ENCODE results near the gene SERPINB10.

The SERPINB10 gene

GRCh38 chr18:63878925-63879324 lies 28.8 kb upstream of the SERPINB10 start:
- Histone ChIP-seq H3K36me3 (ENCODE audit: control insufficient read depth, insufficient read depth, low read length) (no peaks in the 10 kb centered on the region), H3K4me3 (replicated peaks; ENCODE audit: low read depth, low read length) (no peak overlapping the region), H3K27me3 (replicated peaks; ENCODE audit: control insufficient read depth, insufficient read depth, low read length) (no peaks in the 10 kb centered on the region)
- TF ChIP-seq CTCF (IDR thresholded peaks at IDR 0.05; ENCODE audit: insufficient read depth, low read length, poor library complexity, severe bottlenecking), result no peak
- no peak for DNase-seq (ENCODE audit: extremely low read depth, insufficient read length)

GRCh38 chr18:63879709-63880108 lies 28.0 kb upstream of the SERPINB10 start:
- Histone ChIP-seq H3K27me3 (replicated peaks; ENCODE audit: control insufficient read depth, insufficient read depth, low read length) (no peaks in the 10 kb centered on the region), H3K36me3 (ENCODE audit: control insufficient read depth, insufficient read depth, low read length) (no peaks in the 10 kb centered on the region), H3K4me3 (replicated peaks; ENCODE audit: low read depth, low read length) (no peak overlapping the region)
- no peak for TF ChIP-seq CTCF (IDR thresholded peaks at IDR 0.05; ENCODE audit: insufficient read depth, low read length, poor library complexity, severe bottlenecking)
- DNase-seq (ENCODE audit: extremely low read depth, insufficient read length), result no peak

GRCh38 chr18:63881851-63882250 lies 25.9 kb upstream of the SERPINB10 start:
- TF ChIP-seq CTCF (IDR thresholded peaks at IDR 0.05; ENCODE audit: insufficient read depth, low read length, poor library complexity, severe bottlenecking), result no peak
- H3K4me3 ChIP-seq (replicated peaks; ENCODE audit: low read depth, low read length), result no peak overlapping the region
- H3K27me3 ChIP-seq (replicated peaks; ENCODE audit: control insufficient read depth, insufficient read depth, low read length), result no peaks in the 10 kb centered on the region; the same call in 1 of the 2 replicates
- no peaks in the 10 kb centered on the region for H3K36me3 ChIP-seq (ENCODE audit: control insufficient read depth, insufficient read depth, low read length)
- no peak for DNase-seq (ENCODE audit: extremely low read depth, insufficient read length)

- no peak for DNase-seq (ENCODE audit: extremely low read depth, insufficient read length)
Observed at GRCh38 chr18:63882333-63883141, 25.2 kb upstream of the SERPINB10 start.

GRCh38 chr18:63883617-63884016 lies 24.1 kb upstream of the SERPINB10 start:
- H3K4me3 ChIP-seq (replicated peaks; ENCODE audit: low read depth, low read length), result no peak overlapping the region
- H3K27me3 ChIP-seq (replicated peaks; ENCODE audit: control insufficient read depth, insufficient read depth, low read length), result no peaks in the 10 kb centered on the region; the same call in 1 of the 2 replicates
- no peak for DNase-seq (ENCODE audit: extremely low read depth, insufficient read length)
- no peak for TF ChIP-seq CTCF (IDR thresholded peaks at IDR 0.05; ENCODE audit: insufficient read depth, low read length, poor library complexity, severe bottlenecking)
- H3K36me3 ChIP-seq (ENCODE audit: control insufficient read depth, insufficient read depth, low read length), result no peaks in the 10 kb centered on the region

More at GRCh38 chr18:63882333-63883141, 25.2 kb upstream of the SERPINB10 start:
- TF ChIP-seq CTCF (IDR thresholded peaks at IDR 0.05; ENCODE audit: insufficient read depth, low read length, poor library complexity, severe bottlenecking), result no peak
- no peak overlapping the region for H3K4me3 ChIP-seq (replicated peaks; ENCODE audit: low read depth, low read length)
- no peaks in the 10 kb centered on the region for H3K36me3 ChIP-seq (ENCODE audit: control insufficient read depth, insufficient read depth, low read length)
- no peaks in the 10 kb centered on the region; the same call in 1 of the 2 replicates for H3K27me3 ChIP-seq (replicated peaks; ENCODE audit: control insufficient read depth, insufficient read depth, low read length)
